ENCODE results near the gene PADI6.

The PADI6 gene

DNA sequence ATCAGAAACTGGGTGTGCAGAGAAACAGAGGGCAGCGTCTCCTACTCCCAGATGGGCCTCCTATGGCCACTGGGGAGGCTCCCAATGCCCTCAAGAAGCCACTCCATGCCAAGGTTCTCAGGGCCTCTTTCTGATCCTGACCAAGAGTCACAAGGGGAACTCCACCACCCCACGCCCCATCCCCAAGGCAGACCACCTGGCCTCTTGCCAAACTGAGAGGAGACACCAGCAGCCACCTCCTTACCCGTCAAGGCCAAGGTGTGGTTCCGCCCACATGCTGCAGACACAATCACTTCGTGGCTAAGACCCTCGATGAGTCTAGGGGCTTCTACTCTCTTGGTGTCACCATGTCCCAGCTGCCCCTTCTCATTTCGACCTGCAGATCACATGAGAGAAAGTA is 50.5 kb downstream of the PADI6 start:
- H3K4me3 ChIP-seq (replicated peaks in 1 of 2; ENCODE audit: low read depth in 2 of 2, low read length in 2 of 2), result no peak overlapping the region
- TF ChIP-seq, protein P1, sequence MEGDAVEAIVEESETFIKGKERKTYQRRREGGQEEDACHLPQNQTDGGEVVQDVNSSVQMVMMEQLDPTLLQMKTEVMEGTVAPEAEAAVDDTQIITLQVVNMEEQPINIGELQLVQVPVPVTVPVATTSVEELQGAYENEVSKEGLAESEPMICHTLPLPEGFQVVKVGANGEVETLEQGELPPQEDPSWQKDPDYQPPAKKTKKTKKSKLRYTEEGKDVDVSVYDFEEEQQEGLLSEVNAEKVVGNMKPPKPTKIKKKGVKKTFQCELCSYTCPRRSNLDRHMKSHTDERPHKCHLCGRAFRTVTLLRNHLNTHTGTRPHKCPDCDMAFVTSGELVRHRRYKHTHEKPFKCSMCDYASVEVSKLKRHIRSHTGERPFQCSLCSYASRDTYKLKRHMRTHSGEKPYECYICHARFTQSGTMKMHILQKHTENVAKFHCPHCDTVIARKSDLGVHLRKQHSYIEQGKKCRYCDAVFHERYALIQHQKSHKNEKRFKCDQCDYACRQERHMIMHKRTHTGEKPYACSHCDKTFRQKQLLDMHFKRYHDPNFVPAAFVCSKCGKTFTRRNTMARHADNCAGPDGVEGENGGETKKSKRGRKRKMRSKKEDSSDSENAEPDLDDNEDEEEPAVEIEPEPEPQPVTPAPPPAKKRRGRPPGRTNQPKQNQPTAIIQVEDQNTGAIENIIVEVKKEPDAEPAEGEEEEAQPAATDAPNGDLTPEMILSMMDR (IDR thresholded peaks at IDR 0.05; ENCODE audit: low read depth, low read length), result no peak
- DNase-seq (ENCODE audit: low read depth in 2 of 2), result no peak

DNA sequence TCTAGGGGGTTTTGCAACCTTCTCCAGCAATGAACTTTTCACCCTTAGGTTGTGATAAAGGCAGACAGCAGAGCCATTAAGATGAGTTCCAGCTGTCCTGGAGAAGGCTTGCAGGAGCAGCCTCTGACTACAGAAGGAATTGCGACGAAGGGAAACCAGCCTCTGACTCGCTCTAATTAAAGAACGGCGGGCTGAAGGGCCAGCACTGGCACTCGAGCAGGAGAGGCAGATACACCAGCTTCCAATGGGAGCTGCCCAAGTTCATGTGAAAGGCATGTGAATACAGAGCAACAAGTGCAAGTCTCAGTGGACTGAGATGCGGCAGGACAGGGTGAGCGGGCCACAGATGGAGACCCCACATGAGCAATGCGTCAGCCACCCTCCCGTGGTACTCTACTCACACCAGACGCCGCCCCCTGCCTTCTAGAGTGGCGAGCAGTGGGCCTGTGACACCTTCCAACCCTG is 51.8 kb downstream of the PADI6 start:
- TF ChIP-seq, protein P1 (IDR thresholded peaks at IDR 0.05; ENCODE audit: low read depth, low read length), result no peak
- H3K4me3 ChIP-seq (replicated peaks in 1 of 2; ENCODE audit: low read depth in 2 of 2, low read length in 2 of 2), result no peak overlapping the region
- peak; percentile 18 to 81 for DNase-seq (ENCODE audit: low read depth in 2 of 2)

DNA sequence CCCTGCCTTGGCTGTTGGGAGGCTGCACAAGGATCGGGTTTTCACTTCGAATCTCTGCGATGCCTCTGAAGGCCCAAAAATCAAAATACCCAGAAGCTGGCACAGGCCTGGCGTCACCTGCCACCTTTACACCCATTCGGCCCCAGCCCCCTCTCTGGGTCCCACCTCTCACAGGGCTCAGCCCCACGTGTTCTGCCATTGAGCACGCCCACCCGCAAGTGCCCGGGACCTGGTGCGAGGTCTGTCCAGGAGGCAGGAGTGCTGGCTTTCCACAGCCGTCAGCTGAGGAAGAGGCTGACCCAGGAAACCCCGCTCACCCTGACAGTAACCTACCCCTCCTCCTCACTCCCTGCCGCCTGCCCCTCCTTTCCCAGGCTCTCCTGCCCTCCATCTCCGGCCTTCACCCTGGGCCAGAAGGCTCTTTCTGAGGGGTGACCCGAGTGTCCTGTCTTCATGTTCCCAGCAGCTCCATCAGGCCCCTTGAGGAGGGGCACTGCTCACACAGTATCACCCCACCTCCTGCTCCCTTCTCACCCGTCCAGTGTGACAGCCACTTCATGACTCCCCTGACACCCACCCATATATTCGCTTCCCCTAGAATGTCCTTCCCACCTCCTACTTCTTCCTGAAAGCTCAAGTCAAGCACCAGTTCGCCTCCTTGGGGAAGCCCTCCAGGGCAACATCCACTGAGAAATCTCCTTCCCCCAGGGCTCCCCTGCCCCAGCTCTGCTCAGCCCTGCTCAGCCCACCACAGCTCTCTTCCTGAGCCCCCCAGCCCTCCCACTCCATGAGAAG is 54.0 kb downstream of the PADI6 start:
- DNase-seq (ENCODE audit: low read depth in 2 of 2), result no peak
- TF ChIP-seq, protein P1 (IDR thresholded peaks at IDR 0.05; ENCODE audit: low read depth, low read length), result no peak

DNA sequence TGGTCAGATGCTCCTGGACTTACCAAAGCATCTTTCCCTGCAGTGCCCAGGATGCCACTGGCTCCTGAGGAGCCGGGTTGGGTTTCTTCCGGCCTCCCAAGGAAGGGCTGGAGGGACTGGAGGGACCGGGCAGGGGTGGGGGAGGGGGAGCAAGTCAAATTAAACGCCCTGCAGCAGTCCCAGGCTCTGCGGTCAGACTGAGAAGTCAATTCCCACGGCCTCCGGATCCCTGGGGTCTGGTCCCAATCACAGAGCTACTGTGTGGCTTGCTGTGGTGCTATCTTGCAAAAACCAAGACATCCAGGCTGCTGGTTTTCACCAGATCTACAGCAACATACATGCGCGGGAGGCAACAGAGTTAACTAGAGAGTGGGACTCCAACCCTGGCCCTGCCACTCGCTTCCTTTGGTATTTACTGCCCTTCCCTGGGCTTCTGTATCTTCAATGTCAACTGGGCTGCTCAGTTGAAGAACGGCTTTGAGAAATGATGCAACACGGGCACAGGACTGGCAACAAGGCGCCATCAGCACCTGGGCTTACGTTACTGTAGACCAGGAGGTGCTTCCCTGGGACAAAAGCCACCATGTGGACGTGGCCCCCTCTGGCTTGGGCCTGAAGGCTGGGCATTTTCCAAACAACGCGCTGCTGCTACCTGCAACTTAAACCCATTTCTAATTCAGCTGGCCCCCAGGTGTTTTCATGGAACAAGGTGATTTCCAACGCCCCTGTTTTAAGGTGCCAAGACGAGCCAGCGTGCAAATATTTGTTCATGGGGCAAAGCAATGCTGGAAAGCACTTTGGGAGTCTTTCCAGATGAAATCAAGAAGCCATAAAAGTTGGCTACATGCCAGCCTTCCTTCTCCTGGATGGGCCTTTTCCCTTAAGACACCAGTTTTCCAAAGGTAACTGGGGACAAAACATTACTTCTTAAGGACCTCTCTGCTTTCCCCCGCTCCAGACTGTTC is 56.0 kb downstream of the PADI6 start:
- TF ChIP-seq, protein P1 (IDR thresholded peaks at IDR 0.05; ENCODE audit: low read depth, low read length), result no peak
- DNase-seq (ENCODE audit: low read depth in 2 of 2), result no peak
- H3K4me3 ChIP-seq (replicated peaks in 1 of 2; ENCODE audit: low read depth in 2 of 2, low read length in 2 of 2), result no peak overlapping the region

More for the DNA sequence above, 54.0 kb downstream of the PADI6 start:
- H3K4me3 ChIP-seq (replicated peaks in 1 of 2; ENCODE audit: low read depth in 2 of 2, low read length in 2 of 2), result no peak overlapping the region

DNA sequence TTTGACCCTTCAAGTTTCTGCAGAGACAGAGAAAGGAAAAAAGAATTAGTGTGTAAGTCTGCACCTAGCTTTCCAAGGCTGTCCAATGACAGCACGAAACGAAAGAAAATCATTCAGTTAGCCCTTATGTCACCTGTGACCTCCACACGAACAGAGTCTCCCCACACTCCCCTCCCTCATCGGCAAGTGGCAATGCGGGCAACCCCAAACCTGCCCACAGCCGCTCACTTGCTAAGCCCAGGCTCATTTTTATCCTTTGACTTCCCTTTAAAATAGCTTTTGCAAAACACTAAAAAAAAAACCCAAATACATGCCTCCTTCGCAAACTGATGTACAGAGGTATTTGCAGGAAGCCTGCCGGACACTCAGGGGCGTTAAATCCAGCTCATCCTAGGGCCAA is 57.2 kb downstream of the PADI6 start:
- DNase-seq (ENCODE audit: low read depth in 2 of 2), result no peak
- H3K4me3 ChIP-seq (replicated peaks in 1 of 2; ENCODE audit: low read depth in 2 of 2, low read length in 2 of 2), result no peak overlapping the region

GRCh38 chr1:17432412-17432811 is 60.4 kb downstream of the PADI6 start:
- H3K4me3 ChIP-seq (replicated peaks in 1 of 2; ENCODE audit: low read depth in 2 of 2, low read length in 2 of 2), result no peak overlapping the region
- DNase-seq (ENCODE audit: low read depth in 2 of 2), result no peak
- TF ChIP-seq, protein P1 (IDR thresholded peaks at IDR 0.05; ENCODE audit: low read depth, low read length), result no peak

More for the DNA sequence above, 57.2 kb downstream of the PADI6 start:
- TF ChIP-seq, protein P1 (IDR thresholded peaks at IDR 0.05; ENCODE audit: low read depth, low read length), result no peak
